Measurements from ENCODE around the gene MAD1L1. TPM values are rescaled to one million over a fixed set of nuclear protein-coding genes. Genes with fewer than 3 reads are reported as not detected.

Gene MAD1L1
- total and polyA plus RNA-seq, 2 of the 13 experiments (the other 11 are each of a cell fraction or from before 2014, with no cell fraction given) = 17.4 to 64.7 TPM

DNA sequence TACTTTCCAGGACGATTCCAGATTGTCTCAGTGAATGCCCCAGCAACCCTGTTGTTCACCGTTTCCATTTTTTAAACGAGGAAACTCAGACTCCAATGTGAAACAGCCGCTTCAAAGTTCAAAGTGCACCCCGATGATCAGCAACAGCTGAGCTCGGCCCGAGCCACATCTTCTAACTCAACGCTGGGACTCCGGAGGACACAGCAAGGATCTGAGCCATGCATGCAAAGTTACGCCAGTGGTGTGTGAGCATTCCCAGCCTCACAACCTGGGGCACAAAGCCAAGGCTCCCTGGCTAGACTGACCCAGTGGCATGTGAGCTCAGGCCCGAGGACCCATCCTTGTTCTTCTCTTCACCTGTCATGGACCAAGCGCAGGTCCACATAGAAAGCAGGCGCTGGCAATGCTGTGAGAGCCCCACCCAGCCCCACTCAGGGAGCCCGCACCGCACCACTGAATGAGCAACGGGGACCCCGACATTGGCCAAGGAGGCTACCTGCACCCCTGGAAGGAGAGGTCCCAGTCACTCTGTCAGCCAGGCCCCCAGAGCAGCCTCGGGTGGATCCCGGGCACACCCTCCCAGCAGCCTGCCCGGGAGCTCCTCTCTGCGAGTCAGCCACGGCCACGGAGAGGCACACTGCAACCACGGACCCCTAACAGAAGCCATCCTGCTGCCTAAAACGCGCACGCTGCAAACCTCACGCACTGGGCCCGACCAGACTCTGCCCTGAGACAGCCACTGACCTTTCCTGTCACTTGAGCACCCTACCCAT lies 82.9 kb downstream of the MAD1L1 start:
- Histone ChIP-seq H3K36me3 (replicated peaks in 1 of 2; ENCODE audit: control insufficient read depth in 1 of 2, insufficient read depth in 2 of 2, low read length in 2 of 2) (peaks cover 19 to 54% of the 10 kb centered on the region in 2 experiments), H3K4me2 (ENCODE audit: low read depth, low read length) (peak overlapping the region; percentile 25; the same call in 1 of the 2 replicates), H3K27ac (ENCODE audit: extremely low read length, insufficient read depth, low read length) (peak overlapping the region; percentile 43), H3K4me3 (replicated peaks in 1 of 3; ENCODE audit: insufficient read depth in 1 of 3, low read depth in 2 of 3, low read length in 3 of 3) (no peak overlapping the region), H2AFZ (ENCODE audit: low read length) (no peak overlapping the region), H4K20me1 (ENCODE audit: insufficient read depth, low read length) (no peaks in the 10 kb centered on the region), H3K79me2 (ENCODE audit: insufficient read depth, low read length) (peaks cover 2% of the 10 kb centered on the region), H3K27me3 (ENCODE audit: control insufficient read depth in 1 of 2, insufficient read depth in 2 of 2, low read length in 2 of 2) (no peaks in the 10 kb centered on the region), H3K4me1 (ENCODE audit: insufficient read depth, low read length) (peaks cover 38% of the 10 kb centered on the region), H3K9me3 (ENCODE audit: low read length) (no peaks in the 10 kb centered on the region), H3K9ac (ENCODE audit: insufficient read depth, low read depth, low read length) (0 out of 2 replicates have a peak overlapping the region, but pooled peaks have one; percentile 9)
- FAIRE-seq (peak; percentile 71), ATAC-seq (peak; percentile 70), DNase-seq (ENCODE audit: low spot score) (peak; percentile 20)
- ChIA-PET POLR2A (interaction anchor here (0.8 to 2.0 kb wide), 3 partner anchors 31 to 204 kb away, joined by 3 to 4 read pairs (median 3); no protein-coding TSS in a partner anchor), CTCF (ENCODE audit: low intra/inter-chr PET ratio, low total read pairs) (no interaction called here)
- no TSS peak for BruUV-seq (replicated peaks)
- intact Hi-C loops (cut with micrococcal nuclease; ENCODE audit: unreplicated experiment) (loop anchor here (10.0 kb wide), 1 partner anchor 45 kb away; no protein-coding TSS in a partner anchor), in situ Hi-C loops (cut with HindIII; ENCODE audit: extremely low pct_ligation_motif_present, low pct_unique_long_range_greater_than_20kb) (no loop called here)
- 9% methylated on average over 9 of the region's 29 CpGs for WGBS (ENCODE audit: low lambda C conversion rate)
- TF ChIP-seq GLI4 (CRISPR knock-in tag; IDR thresholded peaks at IDR 0.05; ENCODE audit: borderline replicate concordance) (0 out of 2 replicates have a peak, but pooled peaks have one; percentile 30), CSRNP2 (CRISPR knock-in tag; conservative IDR thresholded peaks at IDR 0.05; ENCODE audit: low read depth) (no peak), TSC22D2 (CRISPR knock-in tag; IDR thresholded peaks at IDR 0.05; ENCODE audit: borderline replicate concordance) (no peak), TARDBP (CRISPR knock-in tag; IDR thresholded peaks at IDR 0.05) (peak; percentile 29; the same call in 1 of the 2 replicates), ARNTL (CRISPR knock-in tag; IDR thresholded peaks at IDR 0.05) (no peak), DZIP1 (CRISPR knock-in tag; IDR thresholded peaks at IDR 0.05) (no peak), ZNF441 (CRISPR knock-in tag; IDR thresholded peaks at IDR 0.05; ENCODE audit: borderline replicate concordance) (no peak), PAWR (CRISPR knock-in tag; IDR thresholded peaks at IDR 0.05; ENCODE audit: borderline replicate concordance) (no peak), JUN (CRISPR knock-in tag; IDR thresholded peaks at IDR 0.05) (no peak), NFYB (CRISPR knock-in tag; IDR thresholded peaks at IDR 0.05) (no peak), NFE2L2 (IDR thresholded peaks at IDR 0.05; ENCODE audit: low read length) (no peak), ZFP41 (CRISPR knock-in tag; IDR thresholded peaks at IDR 0.05; ENCODE audit: borderline replicate concordance) (no peak), E2F2 (CRISPR knock-in tag; IDR thresholded peaks at IDR 0.05; ENCODE audit: borderline replicate concordance) (no peak), STAT5B (CRISPR knock-in tag; IDR thresholded peaks at IDR 0.05) (no peak), ZNF484 (CRISPR knock-in tag; IDR thresholded peaks at IDR 0.05; ENCODE audit: borderline replicate concordance, low read depth) (no peak), DNMT3B (CRISPR knock-in tag; conservative IDR thresholded peaks at IDR 0.05) (no peak), FIP1L1 (IDR thresholded peaks at IDR 0.05; ENCODE audit: borderline replicate concordance, insufficient read depth, low read depth, low read length) (no peak), RARG (CRISPR knock-in tag; IDR thresholded peaks at IDR 0.05; ENCODE audit: low read depth) (no peak), SNAI1 (CRISPR knock-in tag; IDR thresholded peaks at IDR 0.05; ENCODE audit: borderline replicate concordance) (no peak)

Measured in HepG2 (cell line).